Measurements from ENCODE around the gene RUNX2. TPM values are rescaled to one million over a fixed set of nuclear protein-coding genes. Genes with fewer than 3 reads are reported as not detected.

The RUNX2 gene
- polyA plus RNA-seq, 1 of the 3 experiments (the other 2 are of a cell fraction) = 4.4 TPM

DNA sequence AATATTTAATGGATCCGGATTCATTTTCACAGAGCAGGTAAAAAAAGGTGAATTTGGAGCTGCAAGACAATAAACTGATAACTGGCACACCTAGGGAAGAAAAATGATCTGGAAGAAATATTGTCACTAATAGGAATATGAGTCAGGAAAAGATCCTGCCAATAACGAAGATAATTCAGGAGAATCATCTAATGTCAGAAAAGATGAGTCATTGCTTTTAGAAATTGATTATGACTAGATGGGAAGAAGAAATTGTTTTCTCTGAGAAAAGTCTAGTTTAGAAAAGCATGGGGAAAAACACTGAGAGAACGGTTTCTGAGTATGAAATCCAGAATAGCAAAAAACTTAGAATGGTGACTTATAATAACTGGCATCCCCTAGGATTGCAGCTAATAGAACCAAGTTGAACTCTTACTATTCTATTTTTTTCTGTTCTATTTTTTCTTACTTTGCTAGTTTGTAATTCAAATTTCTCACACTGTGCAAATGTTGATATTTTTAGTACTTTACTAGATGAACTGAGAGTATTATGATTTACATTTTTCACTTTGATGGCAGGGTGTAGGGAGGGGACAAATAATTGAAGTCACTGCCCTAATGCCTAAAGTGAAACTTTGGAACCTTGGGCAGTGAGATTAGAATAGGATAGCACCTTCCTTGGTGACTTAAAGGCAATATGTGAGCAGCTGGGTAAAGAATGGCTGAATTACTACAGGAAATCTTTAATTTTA, 87.8 kb downstream of the RUNX2 start:
- no peak overlapping the region for H3K9ac ChIP-seq
- 0 out of 2 replicates have a peak overlapping the region, but pooled peaks have one; percentile 22 for H3K4me2 ChIP-seq
- H3K36me3 ChIP-seq (replicated peaks in 1 of 2; ENCODE audit: control insufficient read depth in 1 of 2, insufficient read depth in 2 of 2, low read length in 1 of 2) = no peaks in the 10 kb centered on the region
- no peaks in the 10 kb centered on the region for H3K9me2 ChIP-seq
- H3K9me3 ChIP-seq = no peaks in the 10 kb centered on the region
- H3K4me3 ChIP-seq (ENCODE audit: low read depth in 2 of 2, low read length in 1 of 2) = no peak overlapping the region
- POLR2A ChIA-PET = no interaction called here
- H2AFZ ChIP-seq (ENCODE audit: low read depth) = no peak overlapping the region
- TF ChIP-seq, protein P1, sequence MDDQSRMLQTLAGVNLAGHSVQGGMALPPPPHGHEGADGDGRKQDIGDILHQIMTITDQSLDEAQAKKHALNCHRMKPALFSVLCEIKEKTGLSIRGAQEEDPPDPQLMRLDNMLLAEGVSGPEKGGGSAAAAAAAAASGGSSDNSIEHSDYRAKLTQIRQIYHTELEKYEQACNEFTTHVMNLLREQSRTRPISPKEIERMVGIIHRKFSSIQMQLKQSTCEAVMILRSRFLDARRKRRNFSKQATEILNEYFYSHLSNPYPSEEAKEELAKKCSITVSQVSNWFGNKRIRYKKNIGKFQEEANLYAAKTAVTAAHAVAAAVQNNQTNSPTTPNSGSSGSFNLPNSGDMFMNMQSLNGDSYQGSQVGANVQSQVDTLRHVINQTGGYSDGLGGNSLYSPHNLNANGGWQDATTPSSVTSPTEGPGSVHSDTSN (IDR thresholded peaks at IDR 0.05) = peak; percentile 62
- TF ChIP-seq FOSL2 (IDR thresholded peaks at IDR 0.05; ENCODE audit: borderline replicate concordance, low read depth) = peak; percentile 9; the same call in 1 of the 2 replicates
- TF ChIP-seq EZH2phosphoT487 (IDR thresholded peaks at IDR 0.05; ENCODE audit: borderline replicate concordance, low read depth) = no peak
- CTCF ChIA-PET = no interaction called here
- no peaks in the 10 kb centered on the region for H3K27me3 ChIP-seq (ENCODE audit: insufficient read depth)
- H3K79me2 ChIP-seq (ENCODE audit: insufficient read depth) = peaks cover 6% of the 10 kb centered on the region; the same call in 1 of the 2 replicates
- H4K20me1 ChIP-seq (ENCODE audit: insufficient read depth) = no peaks in the 10 kb centered on the region
- no peak overlapping the region for H3K27ac ChIP-seq (ENCODE audit: low read depth in 2 of 2, low read length in 1 of 2)
- H3F3A ChIP-seq (replicated peaks; ENCODE audit: insufficient read depth) = peaks cover 6% of the 10 kb centered on the region
- DNase-seq = no peak
- H3K4me1 ChIP-seq (ENCODE audit: control insufficient read depth in 1 of 2, insufficient read depth in 2 of 2, low read depth in 1 of 2, low read length in 1 of 2) = peaks cover 0 to 10% of the 10 kb centered on the region in 2 experiments; a peak in 2 of 4 replicates
- WGBS (ENCODE audit: low lambda C conversion rate) = 22% methylated on average over 3 of the region's 3 CpGs

- WGBS (ENCODE audit: low lambda C conversion rate) = 30% methylated on average over 2 of the region's 2 CpGs
- no peaks in the 10 kb centered on the region for H3K9me3 ChIP-seq
- no peak overlapping the region for H3K4me2 ChIP-seq
- no peaks in the 10 kb centered on the region for H3K36me3 ChIP-seq (replicated peaks in 1 of 2; ENCODE audit: control insufficient read depth in 1 of 2, insufficient read depth in 2 of 2, low read length in 1 of 2)
- TF ChIP-seq USF2 (IDR thresholded peaks at IDR 0.05; ENCODE audit: borderline replicate concordance, low read depth, low read length) (no peak), MEF2A (IDR thresholded peaks at IDR 0.05; ENCODE audit: borderline replicate concordance, low read depth) (no peak), REST (IDR thresholded peaks at IDR 0.05; ENCODE audit: low read depth, low read length) (no peak), YY1 (IDR thresholded peaks at IDR 0.05; ENCODE audit: low read depth) (no peak), MXI1 (IDR thresholded peaks at IDR 0.05; ENCODE audit: low read depth, low read length) (no peak), JUND (IDR thresholded peaks at IDR 0.05) (no peak), RCOR1 (IDR thresholded peaks at IDR 0.05; ENCODE audit: low read length) (no peak), RXRA (IDR thresholded peaks at IDR 0.05; ENCODE audit: borderline replicate concordance, low read depth) (no peak), FOSL2 (IDR thresholded peaks at IDR 0.05; ENCODE audit: borderline replicate concordance, low read depth) (no peak), TAF1 (IDR thresholded peaks at IDR 0.05; ENCODE audit: borderline replicate concordance, low read depth, low read length) (no peak), TEAD4 (IDR thresholded peaks at IDR 0.05; ENCODE audit: borderline replicate concordance, insufficient read depth) (no peak)
- TF ChIP-seq, protein P2, sequence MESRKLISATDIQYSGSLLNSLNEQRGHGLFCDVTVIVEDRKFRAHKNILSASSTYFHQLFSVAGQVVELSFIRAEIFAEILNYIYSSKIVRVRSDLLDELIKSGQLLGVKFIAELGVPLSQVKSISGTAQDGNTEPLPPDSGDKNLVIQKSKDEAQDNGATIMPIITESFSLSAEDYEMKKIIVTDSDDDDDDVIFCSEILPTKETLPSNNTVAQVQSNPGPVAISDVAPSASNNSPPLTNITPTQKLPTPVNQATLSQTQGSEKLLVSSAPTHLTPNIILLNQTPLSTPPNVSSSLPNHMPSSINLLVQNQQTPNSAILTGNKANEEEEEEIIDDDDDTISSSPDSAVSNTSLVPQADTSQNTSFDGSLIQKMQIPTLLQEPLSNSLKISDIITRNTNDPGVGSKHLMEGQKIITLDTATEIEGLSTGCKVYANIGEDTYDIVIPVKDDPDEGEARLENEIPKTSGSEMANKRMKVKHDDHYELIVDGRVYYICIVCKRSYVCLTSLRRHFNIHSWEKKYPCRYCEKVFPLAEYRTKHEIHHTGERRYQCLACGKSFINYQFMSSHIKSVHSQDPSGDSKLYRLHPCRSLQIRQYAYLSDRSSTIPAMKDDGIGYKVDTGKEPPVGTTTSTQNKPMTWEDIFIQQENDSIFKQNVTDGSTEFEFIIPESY (IDR thresholded peaks at IDR 0.05; ENCODE audit: borderline replicate concordance, low read depth) = no peak
- H3K79me2 ChIP-seq (ENCODE audit: insufficient read depth) = peaks cover 10% of the 10 kb centered on the region; the same call in 1 of the 2 replicates
- H3K4me3 ChIP-seq (ENCODE audit: low read depth in 2 of 2, low read length in 1 of 2) = no peak overlapping the region
- H3F3A ChIP-seq (replicated peaks; ENCODE audit: insufficient read depth) = peaks cover 6% of the 10 kb centered on the region
- POLR2A ChIA-PET = no interaction called here
- H3K9me2 ChIP-seq = no peaks in the 10 kb centered on the region
- DNase-seq = no peak
- CTCF ChIA-PET = interaction anchor here (0.8 kb wide), 1 partner anchor 761 kb away, joined by 4 read pairs; no protein-coding TSS in a partner anchor
- H3K27me3 ChIP-seq (ENCODE audit: insufficient read depth) = no peaks in the 10 kb centered on the region
- no peak overlapping the region for H2AFZ ChIP-seq (ENCODE audit: low read depth)
- H3K27ac ChIP-seq (ENCODE audit: low read depth in 2 of 2, low read length in 1 of 2) = no peak overlapping the region
- no peaks in the 10 kb centered on the region for H4K20me1 ChIP-seq (ENCODE audit: insufficient read depth)
- no peak overlapping the region for H3K9ac ChIP-seq
- H3K4me1 ChIP-seq (ENCODE audit: control insufficient read depth in 1 of 2, insufficient read depth in 2 of 2, low read depth in 1 of 2, low read length in 1 of 2) = peaks cover 2 to 11% of the 10 kb centered on the region in 2 experiments; a peak in 2 of 4 replicates
These were observed 88.6 kb downstream of the RUNX2 start for GRCh38 chr6:45416700-45417099.
